Endodermal cell (in vitro differentiated cells): ENCODE data around the gene LATS2. TPM values are rescaled to one million over a fixed set of nuclear protein-coding genes. Genes with fewer than 3 reads are reported as not detected.

Experiments
- DNase-seq: peaks from one replicate; pipeline ENCODE4 v3.0.0-alpha.2; 2017
- H3K27ac ChIP-seq: 2 replicates; pipeline ENCODE4 v1.5.1; 2013; ENCODE audit warnings: mild to moderate bottlenecking, low read depth, low read length, moderate library complexity
- H3K27me3 ChIP-seq: 2 replicates; pipeline ENCODE4 v1.6.1; 2013; ENCODE audit warnings: mild to moderate bottlenecking, low read length, moderate library complexity; ENCODE audit not compliant: insufficient read depth, control insufficient read depth, poor library complexity, severe bottlenecking
- H3K36me3 ChIP-seq: 2 replicates; pipeline ENCODE4 v1.7.0; 2013; ENCODE audit warnings: mild to moderate bottlenecking, low read length, moderate library complexity; ENCODE audit not compliant: control insufficient read depth, insufficient read depth
- H3K4me1 ChIP-seq: one replicate; pipeline ENCODE4 v1.7.0; 2013; ENCODE audit warnings: low read length; ENCODE audit not compliant: control insufficient read depth, insufficient read depth
- H3K4me3 ChIP-seq: 2 replicates; pipeline ENCODE4 v1.5.1; 2013; ENCODE audit warnings: mild to moderate bottlenecking, low read length, moderate library complexity
- H3K9ac ChIP-seq: 2 replicates; pipeline ENCODE4 v1.6.1; 2013; ENCODE audit warnings: mild to moderate bottlenecking, low read length, moderate library complexity; ENCODE audit not compliant: poor library complexity, severe bottlenecking; ENCODE audit errors: extremely low read depth
- H3K9me3 ChIP-seq: 2 replicates; pipeline ENCODE4 v1.6.1; 2013; ENCODE audit warnings: mild to moderate bottlenecking, low read length, moderate library complexity; ENCODE audit not compliant: control insufficient read depth
- H3K27ac Mint-ChIP-seq: 2 replicates; pipeline ENCODE4 v1.8.0; 2020; ENCODE audit warnings: mixed read lengths
- H3K27me3 Mint-ChIP-seq: 2 replicates; pipeline ENCODE4 v1.8.0; 2021; ENCODE audit warnings: mild to moderate bottlenecking, mixed read lengths; ENCODE audit not compliant: insufficient read depth
- H3K36me3 Mint-ChIP-seq: 2 replicates; pipeline ENCODE4 v1.8.0; 2020; ENCODE audit warnings: low read depth, mixed read lengths
- H3K4me1 Mint-ChIP-seq: 2 replicates; pipeline ENCODE4 v1.8.0; 2020; ENCODE audit warnings: mixed read lengths
- H3K4me3 Mint-ChIP-seq: 2 replicates; pipeline ENCODE4 v1.8.0; 2020; ENCODE audit warnings: mild to moderate bottlenecking, moderate library complexity, mixed read lengths
- H3K9me3 Mint-ChIP-seq: 2 replicates; pipeline ENCODE4 v1.8.0; 2020; ENCODE audit warnings: mild to moderate bottlenecking, mixed read lengths
- CTCF ChIP-seq: fragments of 200-600 bp; sonication (generic); conservative IDR thresholded peaks from 2 replicates; pipeline ENCODE4 v1.5.0; 2021; ENCODE audit warnings: antibody characterized with exemption, mild to moderate bottlenecking
- WGBS, 2 experiments: methylation state at CpG; one replicate each; pipeline versions ENCODE4 v1.1.5 to v1.1.7; 2013; ENCODE audit warnings: missing lambda C conversion rate in 2 of 2, mixed read lengths in 1 of 2; ENCODE audit not compliant: insufficient coverage in 1 of 2, insufficient read length in 1 of 2; 5-methylcytosine and 5-hydroxymethylcytosine counted together
- total RNA-seq, 2 donors: library from RNA; stranded (reverse); fragmentation: NEBNext Ultra II Directional in 1 of 2; extraction: Animal tissue kit (Norgen Biotek cat#: 25700) in 1 of 2; gene quantifications; 2 replicates in 1 of 2; 3 replicates in 1 of 2; pipeline ENCODE4 v1.2.1, GENCODE V29; 2021

LATS2 gene
- total RNA-seq, 2 donors from 2014 or later: 26.2 to 35.4 TPM

GRCh38 chr13:21055016-21055415, 6.4 kb downstream of the LATS2 start:
- Histone ChIP-seq H3K27me3 (no peaks in the 10 kb centered on the region), H3K36me3 (peaks cover 44% of the 10 kb centered on the region), H3K4me1 (no peaks in the 10 kb centered on the region), H3K4me3 (no peak overlapping the region), H3K27ac (no peak overlapping the region), H3K9ac (no peak overlapping the region), H3K9me3 (no peaks in the 10 kb centered on the region)
- Mint-ChIP-seq H3K4me1 (peaks cover 5% of the 10 kb centered on the region), H3K27me3 (peaks cover under 1% of the 10 kb centered on the region), H3K27ac (no peak overlapping the region), H3K4me3 (no peak overlapping the region), H3K36me3 (peaks cover 17% of the 10 kb centered on the region), H3K9me3 (no peaks in the 10 kb centered on the region)
- TF ChIP-seq CTCF: no peak
- 88 to 100% methylated on average over 1 of the region's 2 CpGs for WGBS, 2 experiments
- DNase-seq: no peak

- H3K27ac Mint-ChIP-seq: no peak overlapping the region
- H3K4me3 Mint-ChIP-seq: no peak overlapping the region
- no peaks in the 10 kb centered on the region for H3K4me1 ChIP-seq
- TF ChIP-seq CTCF: no peak
- H3K36me3 ChIP-seq: peaks cover 44% of the 10 kb centered on the region
- H3K27me3 Mint-ChIP-seq: no peaks in the 10 kb centered on the region
- H3K9me3 Mint-ChIP-seq: no peaks in the 10 kb centered on the region
- H3K4me3 ChIP-seq: no peak overlapping the region
- peaks cover 5% of the 10 kb centered on the region for H3K4me1 Mint-ChIP-seq
- H3K36me3 Mint-ChIP-seq: peaks cover 17% of the 10 kb centered on the region
- H3K9me3 ChIP-seq: no peaks in the 10 kb centered on the region
- 92 to 96% methylated on average over 3 to 8 of the region's 8 CpGs for WGBS, 2 experiments
- no peak for DNase-seq
- no peak overlapping the region for H3K9ac ChIP-seq
- no peak overlapping the region for H3K27ac ChIP-seq
- no peaks in the 10 kb centered on the region for H3K27me3 ChIP-seq
Observed at GRCh38 chr13:21054313-21054712, 7.1 kb downstream of the LATS2 start.

GRCh38 chr13:21053231-21053630, 8.2 kb downstream of the LATS2 start:
- Mint-ChIP-seq H3K27me3 (no peaks in the 10 kb centered on the region), H3K4me1 (peaks cover 4% of the 10 kb centered on the region), H3K36me3 (peaks cover 16% of the 10 kb centered on the region), H3K9me3 (no peaks in the 10 kb centered on the region), H3K27ac (peak overlapping the region; percentile 18), H3K4me3 (no peak overlapping the region)
- H3K27me3 ChIP-seq: no peaks in the 10 kb centered on the region
- H3K4me3 ChIP-seq: no peak overlapping the region
- H3K9ac ChIP-seq: no peak overlapping the region
- no peak for TF ChIP-seq CTCF
- H3K36me3 ChIP-seq: peaks cover 47% of the 10 kb centered on the region
- no peak overlapping the region for H3K27ac ChIP-seq
- H3K4me1 ChIP-seq: no peaks in the 10 kb centered on the region
- no peak for DNase-seq
- H3K9me3 ChIP-seq: no peaks in the 10 kb centered on the region
- 89 to 90% methylated on average over 2 to 5 of the region's 5 CpGs for WGBS, 2 experiments
